ENCODE results near the gene PHC3.

DNA sequence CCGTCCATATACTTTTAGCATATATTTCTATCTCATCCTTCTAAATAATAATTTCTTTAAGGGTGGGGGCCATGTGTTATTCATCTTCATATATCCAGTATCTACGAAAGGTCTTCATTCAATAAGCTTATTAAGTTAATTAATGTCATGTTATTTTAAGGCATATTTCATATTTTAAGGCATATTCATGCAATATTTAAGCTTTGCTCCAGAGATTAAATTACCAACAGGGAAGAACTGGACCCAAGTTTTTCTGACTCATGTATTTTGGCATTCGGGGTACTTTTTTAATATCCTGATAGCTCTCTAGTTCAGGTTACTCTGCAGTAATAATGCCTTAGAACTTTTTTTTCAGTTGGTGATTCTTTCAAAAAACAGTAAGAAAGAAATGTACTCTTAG lies 27.4 kb downstream of the PHC3 start:
- TF ChIP-seq, protein P1, sequence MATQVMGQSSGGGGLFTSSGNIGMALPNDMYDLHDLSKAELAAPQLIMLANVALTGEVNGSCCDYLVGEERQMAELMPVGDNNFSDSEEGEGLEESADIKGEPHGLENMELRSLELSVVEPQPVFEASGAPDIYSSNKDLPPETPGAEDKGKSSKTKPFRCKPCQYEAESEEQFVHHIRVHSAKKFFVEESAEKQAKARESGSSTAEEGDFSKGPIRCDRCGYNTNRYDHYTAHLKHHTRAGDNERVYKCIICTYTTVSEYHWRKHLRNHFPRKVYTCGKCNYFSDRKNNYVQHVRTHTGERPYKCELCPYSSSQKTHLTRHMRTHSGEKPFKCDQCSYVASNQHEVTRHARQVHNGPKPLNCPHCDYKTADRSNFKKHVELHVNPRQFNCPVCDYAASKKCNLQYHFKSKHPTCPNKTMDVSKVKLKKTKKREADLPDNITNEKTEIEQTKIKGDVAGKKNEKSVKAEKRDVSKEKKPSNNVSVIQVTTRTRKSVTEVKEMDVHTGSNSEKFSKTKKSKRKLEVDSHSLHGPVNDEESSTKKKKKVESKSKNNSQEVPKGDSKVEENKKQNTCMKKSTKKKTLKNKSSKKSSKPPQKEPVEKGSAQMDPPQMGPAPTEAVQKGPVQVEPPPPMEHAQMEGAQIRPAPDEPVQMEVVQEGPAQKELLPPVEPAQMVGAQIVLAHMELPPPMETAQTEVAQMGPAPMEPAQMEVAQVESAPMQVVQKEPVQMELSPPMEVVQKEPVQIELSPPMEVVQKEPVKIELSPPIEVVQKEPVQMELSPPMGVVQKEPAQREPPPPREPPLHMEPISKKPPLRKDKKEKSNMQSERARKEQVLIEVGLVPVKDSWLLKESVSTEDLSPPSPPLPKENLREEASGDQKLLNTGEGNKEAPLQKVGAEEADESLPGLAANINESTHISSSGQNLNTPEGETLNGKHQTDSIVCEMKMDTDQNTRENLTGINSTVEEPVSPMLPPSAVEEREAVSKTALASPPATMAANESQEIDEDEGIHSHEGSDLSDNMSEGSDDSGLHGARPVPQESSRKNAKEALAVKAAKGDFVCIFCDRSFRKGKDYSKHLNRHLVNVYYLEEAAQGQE (IDR thresholded peaks at IDR 0.05; ENCODE audit: insufficient read depth in 1 of 2, low read depth in 2 of 2, low read length in 2 of 2): no peak
- TF ChIP-seq TAF1 (IDR thresholded peaks at IDR 0.05; ENCODE audit: borderline replicate concordance, insufficient read depth, low read length) (no peak), POLR2AphosphoS5 (IDR thresholded peaks at IDR 0.05; ENCODE audit: low read depth, low read length) (no peak), SIN3A (IDR thresholded peaks at IDR 0.05; ENCODE audit: borderline replicate concordance, insufficient read depth, low read length) (no peak)
